HG03060 (cell line): ENCODE measurements around the gene ANGPTL4.
"Not testable (repeated sequence)": the region's sequence is repeated elsewhere in the genome, so short reads cannot be mapped to it uniquely, and the experiment has no call there.

Experiments used
- ATAC-seq: cut with Tn5 transposase; IDR thresholded peaks from one replicate; pipeline ENCODE4 v1.9.1; 2021; ENCODE audit warnings: low read depth, moderate number of reproducible peaks; ENCODE audit not compliant: unreplicated experiment

ANGPTL4 gene

DNA sequence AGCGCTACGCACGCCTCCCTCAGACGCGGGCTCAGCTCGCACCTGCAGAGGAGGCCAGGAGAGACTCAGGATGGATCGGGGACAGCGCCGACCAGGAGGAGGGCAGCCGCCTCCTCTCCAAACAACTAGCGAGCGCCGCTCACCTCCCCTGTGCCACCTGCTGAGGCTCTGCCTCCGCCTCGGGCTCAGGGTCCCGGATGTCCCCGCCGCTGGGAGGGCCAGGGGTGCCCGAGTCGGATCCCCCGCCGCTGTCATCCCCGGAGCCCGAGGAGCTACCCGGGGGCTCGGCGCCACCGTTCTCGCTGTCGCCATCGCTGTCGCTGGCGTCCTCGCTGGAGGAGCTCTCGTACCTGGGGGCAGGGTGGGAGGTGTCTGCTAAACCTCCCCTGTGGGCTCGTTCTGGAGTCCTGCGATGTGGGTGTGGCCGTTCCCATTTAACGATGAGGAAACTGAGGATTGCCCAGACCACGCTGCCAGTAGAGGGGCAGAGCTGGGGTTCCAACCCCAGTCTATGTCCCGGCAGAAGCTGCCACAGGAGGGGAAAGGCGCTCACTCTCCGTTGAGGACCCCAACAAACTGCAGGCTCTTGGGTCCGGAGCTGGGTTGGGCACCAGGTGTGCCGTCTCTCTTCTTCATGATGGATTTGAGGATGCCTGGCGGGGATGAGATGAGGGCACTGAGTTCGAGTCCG is 30.0 kb upstream of the ANGPTL4 start:
- ATAC-seq, result no peak

- ATAC-seq, result no peak
These were observed 29.3 kb upstream of the ANGPTL4 start for GRCh38 chr19:8334458-8335342.

DNA sequence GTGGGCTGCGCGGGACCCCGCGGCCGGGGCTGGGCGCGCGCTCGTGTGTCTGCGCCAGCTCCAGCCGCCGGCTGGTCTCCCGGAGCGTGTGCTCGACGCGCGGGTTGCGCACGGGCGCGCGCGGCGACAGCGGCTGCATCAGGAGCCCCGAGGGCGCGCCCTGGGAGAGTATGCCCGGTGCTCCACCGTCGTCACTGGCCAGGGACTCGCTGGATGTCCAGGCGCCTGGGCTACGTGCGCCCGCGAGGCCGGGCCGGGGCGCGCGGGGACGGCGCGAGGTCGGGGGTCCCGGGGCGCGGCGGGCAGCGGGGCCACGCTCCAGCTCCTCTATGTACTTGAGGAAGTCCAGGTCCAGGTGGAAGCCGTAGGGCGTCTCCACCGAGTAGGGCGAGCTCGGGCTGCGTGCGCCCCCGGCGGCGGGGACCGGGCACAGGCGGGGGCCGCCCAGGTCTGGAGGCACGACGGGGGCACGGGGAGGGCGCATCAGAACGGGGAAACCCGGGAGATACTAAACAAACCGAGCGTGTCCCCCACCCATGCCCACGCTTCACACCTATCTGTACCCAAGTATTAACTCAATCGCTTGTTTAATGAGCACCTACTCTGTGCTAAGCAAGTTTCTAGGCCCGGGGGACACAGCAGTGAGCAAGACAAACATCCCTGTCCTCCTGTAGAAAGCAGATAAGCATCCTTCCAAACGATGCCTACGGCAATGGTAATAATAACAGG is 28.4 kb upstream of the ANGPTL4 start:
- no peak for ATAC-seq

- no peak for ATAC-seq
These were observed 27.8 kb upstream of the ANGPTL4 start for GRCh38 chr19:8336072-8336569.

- no peak for ATAC-seq
These were observed 27.3 kb upstream of the ANGPTL4 start for GRCh38 chr19:8336660-8337059.

DNA sequence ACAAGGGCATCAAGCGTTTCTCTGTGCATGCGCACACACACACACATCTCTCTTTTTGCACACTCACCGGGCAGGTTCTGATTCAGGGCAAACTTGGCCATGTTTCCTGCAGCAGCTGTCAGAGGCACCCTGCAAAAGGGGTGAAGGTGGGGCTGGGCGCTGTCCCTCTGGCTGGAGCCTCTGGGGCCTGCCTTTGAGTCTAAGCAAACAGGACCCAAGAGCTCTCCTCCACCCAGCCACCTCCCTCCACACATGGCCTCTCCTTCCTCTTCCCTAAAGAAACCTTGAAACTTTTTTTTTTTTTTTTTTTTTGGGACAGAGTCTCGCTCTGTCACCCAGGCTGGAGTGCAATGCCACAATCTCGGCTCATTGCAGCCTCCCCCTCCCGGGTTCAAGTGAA is 26.2 kb upstream of the ANGPTL4 start:
- no peak for ATAC-seq

DNA sequence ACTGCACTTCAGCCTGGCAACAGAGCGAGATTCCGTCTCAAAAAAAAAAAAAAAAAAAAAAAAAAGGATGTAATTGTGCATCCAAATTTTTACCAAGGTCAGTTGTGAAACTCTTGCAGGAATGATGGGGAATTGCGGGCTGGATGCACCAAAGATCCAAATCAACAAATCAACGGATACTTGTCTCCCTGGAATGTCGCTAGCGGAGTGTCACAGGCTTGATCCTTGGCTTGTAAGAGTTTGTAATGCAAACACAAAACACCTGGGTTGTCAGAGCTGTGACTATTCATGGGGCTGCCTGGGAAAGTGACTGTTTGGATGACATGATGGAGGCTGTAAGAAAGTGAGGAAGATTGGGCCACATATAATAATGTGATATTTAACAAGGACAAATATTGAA is 25.1 kb upstream of the ANGPTL4 start:
- no peak for ATAC-seq

- no peak for ATAC-seq
These were observed 23.4 kb upstream of the ANGPTL4 start for GRCh38 chr19:8340341-8341096.

- not testable (repeated sequence) for ATAC-seq
These were observed 22.5 kb upstream of the ANGPTL4 start for GRCh38 chr19:8341504-8341903.

- no peak for ATAC-seq
These were observed 21.7 kb upstream of the ANGPTL4 start for GRCh38 chr19:8342316-8342683.

DNA sequence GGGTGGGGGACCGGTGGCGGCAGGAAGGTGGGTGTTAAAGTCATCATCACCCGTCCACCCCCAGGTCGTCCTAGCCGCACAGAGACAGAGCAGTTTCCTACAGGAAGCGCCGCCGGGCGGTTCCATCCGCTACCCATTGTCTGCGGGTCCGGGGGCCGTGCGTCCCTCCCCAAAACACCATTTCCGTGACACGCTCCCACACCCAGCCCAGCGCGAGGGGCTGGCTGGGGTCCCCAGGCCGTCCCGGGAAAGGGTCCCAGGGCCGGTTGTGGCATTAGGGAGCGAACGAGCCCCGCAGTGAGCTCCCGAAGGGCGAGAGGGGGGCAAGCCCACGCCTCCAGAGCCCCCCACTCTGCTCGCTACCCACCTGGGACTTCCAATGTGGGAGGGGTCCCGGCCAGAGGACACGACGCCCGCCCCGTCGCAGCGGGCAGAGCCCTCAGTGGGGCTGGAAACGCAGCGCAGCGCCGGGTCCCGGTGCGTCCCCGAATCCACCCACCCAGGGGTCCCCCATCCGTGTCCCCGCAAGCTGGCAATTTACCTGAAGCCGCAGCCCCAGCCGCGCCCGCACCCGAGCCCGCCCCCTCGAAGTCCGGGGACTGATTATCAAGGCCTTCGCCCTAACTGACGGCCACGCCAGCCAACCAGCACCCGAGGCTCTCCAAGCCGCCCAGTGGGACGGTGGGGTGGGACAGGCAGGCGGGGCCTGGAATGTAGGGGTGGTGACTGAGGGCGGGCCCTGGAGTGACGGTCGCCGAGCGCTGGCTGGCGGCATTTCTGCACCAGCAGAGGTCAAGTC is 21.1 kb upstream of the ANGPTL4 start, which contains the start of gene KANK3:
TSS of gene KANK3 (minus strand) at position 579 of the 799 bp plus-strand sequence. CDS start 5,434 bp downstream, outside the sequence.
- no peak for ATAC-seq

GRCh38 chr19:8343483-8343844 is 20.5 kb upstream of the ANGPTL4 start:
- ATAC-seq, result no peak

DNA sequence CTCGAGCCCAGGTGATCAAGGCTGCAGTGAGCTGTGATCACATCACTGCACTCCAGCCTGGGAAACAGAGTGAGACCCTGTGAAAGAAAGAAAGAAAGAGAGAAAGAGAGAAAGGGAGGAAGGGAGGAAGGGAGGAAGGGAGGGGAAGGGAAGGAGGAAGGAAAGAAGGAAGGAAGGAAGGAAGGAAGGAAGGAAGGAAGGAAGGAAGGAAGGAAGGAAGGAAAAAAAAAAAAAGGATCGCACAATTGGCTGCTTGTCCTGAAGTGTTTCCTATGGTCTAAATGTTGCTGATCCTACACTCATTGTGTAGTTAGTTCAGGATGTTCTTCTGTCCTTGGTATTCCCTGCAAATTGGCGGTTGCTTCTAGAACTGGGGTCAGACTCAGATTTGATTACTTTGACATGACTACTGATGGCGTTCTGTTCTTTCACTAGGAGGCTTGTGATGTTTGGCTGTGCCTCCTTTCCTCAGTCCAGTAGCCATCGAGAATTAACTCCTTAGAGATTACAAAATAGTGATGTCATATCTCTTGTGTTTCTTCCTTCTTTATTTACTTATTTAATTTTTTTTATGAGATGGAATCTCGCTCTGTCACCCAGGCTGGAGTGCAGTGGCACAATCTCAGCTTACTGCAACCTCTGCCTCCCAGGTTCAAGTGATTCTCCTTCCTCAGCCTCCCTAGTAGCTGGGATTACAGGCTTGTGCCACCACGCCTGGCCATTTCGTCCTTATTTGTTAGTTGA is 14.2 kb upstream of the ANGPTL4 start:
- not testable (repeated sequence) for ATAC-seq

- no peak for ATAC-seq
These were observed 11.7 kb upstream of the ANGPTL4 start for GRCh38 chr19:8352134-8352827.

DNA sequence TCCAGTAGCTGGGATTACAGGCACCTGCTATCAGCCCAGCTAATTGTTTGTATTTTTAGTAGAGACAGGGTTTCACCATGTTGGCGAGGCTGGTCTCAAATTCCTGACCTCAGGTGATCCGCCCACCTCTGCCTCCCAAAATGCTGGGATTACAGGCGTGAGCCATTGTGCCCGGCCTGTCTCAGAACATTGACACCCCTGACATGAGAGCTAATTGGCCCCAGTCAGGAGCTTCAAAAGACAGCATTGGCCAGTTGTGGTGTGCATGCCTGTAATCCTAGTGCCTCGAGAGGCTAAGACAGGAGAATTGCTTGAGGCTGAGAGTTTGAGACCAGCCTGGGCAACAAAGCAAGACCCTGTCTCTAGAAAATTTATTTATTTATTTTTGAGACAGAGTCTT is 11.1 kb upstream of the ANGPTL4 start:
- not testable (repeated sequence) for ATAC-seq

- ATAC-seq, result no peak
These were observed 8.1 kb upstream of the ANGPTL4 start for GRCh38 chr19:8355631-8356402.

DNA sequence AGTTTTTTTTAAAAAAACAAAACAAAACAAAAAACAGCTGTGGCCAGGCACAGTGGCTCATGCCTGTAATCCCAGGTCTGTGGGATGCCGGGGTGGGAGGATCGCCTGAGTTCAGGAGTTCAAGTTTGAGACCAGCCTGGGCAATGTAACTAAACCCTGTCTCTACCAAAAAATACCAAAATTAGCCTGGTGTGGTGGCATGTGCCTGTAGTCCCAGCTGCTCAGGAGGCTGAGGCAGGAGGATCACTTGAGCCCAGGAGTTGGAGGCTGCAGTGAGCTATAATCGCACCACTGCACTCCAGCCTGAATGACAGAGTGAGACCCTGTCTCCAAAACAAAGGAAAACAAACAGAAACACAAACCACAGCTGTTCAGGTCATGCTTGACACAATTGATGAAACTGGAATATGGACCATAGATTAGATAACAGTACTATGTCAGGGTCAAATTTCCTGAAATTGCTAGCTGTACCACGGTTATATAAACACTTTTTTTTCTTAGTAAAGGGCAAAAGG is 6.9 kb upstream of the ANGPTL4 start:
- no peak for ATAC-seq
